DOHH2 (cell line): Measurements from ENCODE around the gene GPC6.

ENCODE experiments used
- H3F3A ChIP-seq: fragments of 200-600 bp; sonication (generic), shearing (Covaris generic); 2 replicates; pipeline ENCODE4 v1.6.0; 2016; ENCODE audit warnings: antibody characterized with exemption, mild to moderate bottlenecking; ENCODE audit not compliant: control insufficient read depth, insufficient read depth
- H3K27ac ChIP-seq: fragments of 200-600 bp; sonication (generic); 2 replicates; pipeline ENCODE4 v1.5.1; 2014; ENCODE audit warnings: low read depth, mild to moderate bottlenecking, low read length, moderate library complexity
- H3K27me3 ChIP-seq: fragments of 200-600 bp; sonication (generic); 2 replicates; pipeline ENCODE4 v1.6.1; 2014; ENCODE audit warnings: mild to moderate bottlenecking, low read length, mixed read lengths; ENCODE audit not compliant: control insufficient read depth
- H3K36me3 ChIP-seq: fragments of 200-600 bp; sonication (generic); 2 replicates; pipeline ENCODE4 v1.6.1; 2014; ENCODE audit warnings: mild to moderate bottlenecking, low read length, moderate library complexity, mixed read lengths; ENCODE audit not compliant: control insufficient read depth
- H3K4me1 ChIP-seq: fragments of 200-600 bp; sonication (generic); 2 replicates; pipeline ENCODE4 v1.6.1; 2014; ENCODE audit warnings: mild to moderate bottlenecking, low read length, mixed read lengths; ENCODE audit not compliant: control insufficient read depth
- H3K4me2 ChIP-seq: fragments of 200-600 bp; sonication (generic); 2 replicates; pipeline ENCODE4 v1.6.0; 2014; ENCODE audit warnings: mild to moderate bottlenecking, low read length, moderate library complexity
- H3K4me3 ChIP-seq: fragments of 200-600 bp; sonication (generic); 2 replicates; pipeline ENCODE4 v1.5.1; 2014; ENCODE audit warnings: mild to moderate bottlenecking, low read length, mixed read lengths
- H3K79me2 ChIP-seq: fragments of 200-600 bp; sonication (generic); 2 replicates; pipeline ENCODE4 v1.6.1; 2014; ENCODE audit warnings: mild to moderate bottlenecking, low read length, mixed read lengths; ENCODE audit not compliant: control insufficient read depth
- H3K9me2 ChIP-seq: fragments of 200-600 bp; sonication (generic); replicated peaks from 2 replicates; pipeline ENCODE4 v1.6.1; 2014; ENCODE audit warnings: mild to moderate bottlenecking, low read length, mixed read lengths; ENCODE audit not compliant: control insufficient read depth
- H3K9me3 ChIP-seq: fragments of 200-600 bp; sonication (generic); 2 replicates; pipeline ENCODE4 v1.6.1; 2014; ENCODE audit warnings: antibody characterized with exemption, low read length, mixed read lengths; ENCODE audit not compliant: control insufficient read depth, insufficient read depth
- H4K20me1 ChIP-seq: fragments of 200-600 bp; sonication (generic); 2 replicates; pipeline ENCODE4 v1.6.0; 2014; ENCODE audit warnings: low read depth, mild to moderate bottlenecking, antibody characterized with exemption, low read length, moderate library complexity; ENCODE audit not compliant: control insufficient read depth, insufficient read depth
- CTCF ChIP-seq: fragments of 200-600 bp; sonication (generic); IDR thresholded peaks from one replicate; pipeline ENCODE4 v1.5.1; 2014; ENCODE audit warnings: antibody characterized with exemption, mild to moderate bottlenecking, low read depth, low read length; ENCODE audit not compliant: poor library complexity, severe bottlenecking
- EZH2phosphoT487 ChIP-seq: fragments of 200-600 bp; sonication (generic); IDR thresholded peaks from 2 replicates; pipeline ENCODE4 v1.6.1; 2017; ENCODE audit warnings: borderline replicate concordance, mild to moderate bottlenecking, antibody characterized with exemption, low read length, moderate library complexity, mixed read lengths

GPC6 gene

GRCh38 chr13:94123557-94123956 is 897.0 kb downstream of the GPC6 start:
- Histone ChIP-seq H3K27me3 (no peaks in the 10 kb centered on the region), H3K9me2 (no peaks in the 10 kb centered on the region), H3K4me3 (no peak overlapping the region), H3K4me2 (no peak overlapping the region), H3K36me3 (no peaks in the 10 kb centered on the region), H3K4me1 (no peaks in the 10 kb centered on the region), H3F3A (no peaks in the 10 kb centered on the region), H3K9me3 (no peaks in the 10 kb centered on the region), H3K27ac (no peak overlapping the region), H3K79me2 (no peaks in the 10 kb centered on the region), H4K20me1 (no peaks in the 10 kb centered on the region)
- TF ChIP-seq EZH2phosphoT487 (no peak), CTCF (no peak)

GRCh38 chr13:94128430-94128829 is 901.8 kb downstream of the GPC6 start:
- Histone ChIP-seq H3K4me1 (no peaks in the 10 kb centered on the region), H3K27ac (no peak overlapping the region)
- no peak for TF ChIP-seq EZH2phosphoT487
- no peak for TF ChIP-seq CTCF

GRCh38 chr13:94129490-94129894 is 902.9 kb downstream of the GPC6 start:
- Histone ChIP-seq H3K9me2 (no peaks in the 10 kb centered on the region), H3K4me2 (no peak overlapping the region), H4K20me1 (no peaks in the 10 kb centered on the region), H3F3A (no peaks in the 10 kb centered on the region), H3K9me3 (no peaks in the 10 kb centered on the region), H3K36me3 (no peaks in the 10 kb centered on the region), H3K27me3 (no peaks in the 10 kb centered on the region), H3K79me2 (no peaks in the 10 kb centered on the region), H3K27ac (no peak overlapping the region), H3K4me1 (no peaks in the 10 kb centered on the region), H3K4me3 (no peak overlapping the region)
- no peak for TF ChIP-seq CTCF
- TF ChIP-seq EZH2phosphoT487 = no peak

More at GRCh38 chr13:94128430-94128829, 901.8 kb downstream of the GPC6 start:
- Histone ChIP-seq H3K9me2 (no peaks in the 10 kb centered on the region), H3F3A (no peaks in the 10 kb centered on the region), H3K4me2 (no peak overlapping the region), H3K9me3 (no peaks in the 10 kb centered on the region), H3K27me3 (no peaks in the 10 kb centered on the region), H4K20me1 (no peaks in the 10 kb centered on the region), H3K79me2 (no peaks in the 10 kb centered on the region), H3K4me3 (no peak overlapping the region), H3K36me3 (no peaks in the 10 kb centered on the region)

GRCh38 chr13:94138831-94139230 is 912.2 kb downstream of the GPC6 start:
- H3K9me3 ChIP-seq = no peaks in the 10 kb centered on the region
- H3K27me3 ChIP-seq = no peaks in the 10 kb centered on the region

More at GRCh38 chr13:94138831-94139230, 912.2 kb downstream of the GPC6 start:
- Histone ChIP-seq H3K27ac (no peak overlapping the region), H3K4me1 (no peaks in the 10 kb centered on the region), H3F3A (no peaks in the 10 kb centered on the region), H3K4me2 (no peak overlapping the region), H3K9me2 (no peaks in the 10 kb centered on the region), H3K36me3 (no peaks in the 10 kb centered on the region), H3K4me3 (no peak overlapping the region), H4K20me1 (no peaks in the 10 kb centered on the region), H3K79me2 (no peaks in the 10 kb centered on the region)
- TF ChIP-seq CTCF (no peak), EZH2phosphoT487 (no peak)
